Hepatocyte (in vitro differentiated cells): ENCODE results near the gene LIMK2. TPM values are rescaled to one million over a fixed set of nuclear protein-coding genes. Genes with fewer than 3 reads are reported as not detected.

Source experiments
- DNase-seq: peaks from one replicate; pipeline ENCODE4 v3.0.0-alpha.2; 2016; ENCODE audit warnings: low spot score
- H2AFZ ChIP-seq: fragments of 200-600 bp; sonication (generic); 2 replicates; pipeline ENCODE4 v1.6.0; 2016; ENCODE audit warnings: antibody characterized with exemption, mild to moderate bottlenecking
- H3K27ac ChIP-seq: fragments of 200-600 bp; sonication (generic); 2 replicates; pipeline ENCODE4 v1.5.1; 2016; ENCODE audit warnings: mild to moderate bottlenecking
- H3K27me3 ChIP-seq: fragments of 200-600 bp; sonication (generic); 2 replicates; pipeline ENCODE4 v1.6.1; 2016
- H3K36me3 ChIP-seq: fragments of 200-600 bp; sonication (generic); replicated peaks from 2 replicates; pipeline ENCODE4 v1.5.1; 2016; ENCODE audit warnings: low read depth; ENCODE audit not compliant: insufficient read depth
- H3K4me1 ChIP-seq: fragments of 200-600 bp; sonication (generic); 2 replicates; pipeline ENCODE4 v1.5.1; 2016; ENCODE audit warnings: mild to moderate bottlenecking, moderate library complexity; ENCODE audit not compliant: insufficient read depth
- H3K4me2 ChIP-seq: fragments of 200-600 bp; sonication (generic); 2 replicates; pipeline ENCODE4 v1.6.0; 2016
- H3K4me3 ChIP-seq: fragments of 200-600 bp; sonication (generic); 2 replicates; pipeline ENCODE4 v1.5.1; 2016; ENCODE audit warnings: mild to moderate bottlenecking
- H3K79me2 ChIP-seq: fragments of 200-600 bp; sonication (generic); 2 replicates; pipeline ENCODE4 v1.6.0; 2017; ENCODE audit warnings: mild to moderate bottlenecking
- H3K9me2 ChIP-seq: fragments of 200-600 bp; sonication (generic); replicated peaks from 2 replicates; pipeline ENCODE4 v1.6.0; 2017; ENCODE audit warnings: mild to moderate bottlenecking; ENCODE audit not compliant: insufficient read depth
- H3K9me3 ChIP-seq: fragments of 200-600 bp; sonication (generic); 2 replicates; pipeline ENCODE4 v1.5.1; 2016; ENCODE audit warnings: low read depth, mild to moderate bottlenecking
- H4K20me1 ChIP-seq: fragments of 200-600 bp; sonication (generic); 2 replicates; pipeline ENCODE4 v1.6.0; 2016; ENCODE audit warnings: mild to moderate bottlenecking; ENCODE audit not compliant: insufficient read depth, poor library complexity, severe bottlenecking
- EZH2 ChIP-seq: fragments of 200-600 bp; sonication (generic); IDR thresholded peaks from 2 replicates; pipeline ENCODE4 v1.6.1; 2016; ENCODE audit warnings: antibody characterized with exemption, mild to moderate bottlenecking, borderline replicate concordance
- EZH2phosphoT487 ChIP-seq: fragments of 200-600 bp; sonication (generic); IDR thresholded peaks from one replicate; pipeline ENCODE4 v1.6.1; 2018; ENCODE audit warnings: antibody characterized with exemption, mild to moderate bottlenecking, low read depth, moderate library complexity; ENCODE audit not compliant: unreplicated experiment, severe bottlenecking
- WGBS: methylation state at CpG from one replicate; pipeline ENCODE4 v1.1.6; 2016; ENCODE audit warnings: low lambda C conversion rate; ENCODE audit errors: missing lambda C conversion rate; 5-methylcytosine and 5-hydroxymethylcytosine counted together
- polyA plus RNA-seq: library from polyadenylated mRNA; unstranded; fragments of >200 nt; fragmentation: Nextera tagmentation; extraction: Ambion mirVana; gene quantifications from 2 replicates; pipeline ENCODE4 v1.2.1, GENCODE V29; 2016
- total RNA-seq: library from RNA; depleted of rRNA; stranded (reverse); fragments of >200 nt; gene quantifications from 2 replicates; pipeline ENCODE4 v1.2.3, GENCODE V29; 2014
- TF ChIP-seq, protein P1 (sequence below): fragments of 200-600 bp; sonication (generic); IDR thresholded peaks from 2 replicates; pipeline ENCODE4 v1.5.1; 2016; ENCODE audit warnings: antibody characterized with exemption, mild to moderate bottlenecking; ENCODE audit not compliant: poor library complexity

Gene LIMK2
- total and polyA plus RNA-seq, 2 experiments from 2014 or later = 45.9 to 49.9 TPM

DNA sequence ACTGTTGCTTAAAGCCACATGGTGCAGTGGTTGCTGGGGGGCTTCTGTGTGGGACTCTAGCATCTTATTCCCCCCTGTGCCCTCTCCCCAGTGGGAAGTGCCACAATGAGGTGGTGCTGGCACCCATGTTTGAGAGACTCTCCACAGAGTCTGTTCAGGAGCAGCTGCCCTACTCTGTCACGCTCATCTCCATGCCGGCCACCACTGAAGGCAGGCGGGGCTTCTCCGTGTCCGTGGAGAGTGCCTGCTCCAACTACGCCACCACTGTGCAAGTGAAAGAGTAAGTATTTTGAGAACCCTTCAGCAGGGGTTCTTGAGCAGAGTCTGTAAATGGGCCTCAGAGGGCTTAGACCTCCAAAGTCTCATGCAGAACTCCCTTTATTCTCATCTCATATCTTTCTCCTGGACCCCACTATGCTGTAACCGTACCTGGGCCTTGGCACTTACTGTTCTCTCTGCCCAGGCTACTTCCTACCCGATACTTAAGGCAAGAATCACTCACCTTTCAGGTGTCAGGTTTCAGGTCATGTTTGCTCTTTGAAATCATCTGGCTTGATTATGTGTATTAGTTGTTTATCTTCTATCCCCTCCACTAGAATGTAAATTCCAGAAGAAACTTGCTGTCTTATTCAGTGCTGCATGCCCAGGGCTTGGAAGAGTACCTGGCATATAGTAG lies 47.8 kb downstream of the LIMK2 start:
- H2AFZ ChIP-seq = no peak overlapping the region
- no peaks in the 10 kb centered on the region for H3K9me2 ChIP-seq
- no peaks in the 10 kb centered on the region for H3K4me1 ChIP-seq
- WGBS = 86% methylated on average over 8 of the region's 8 CpGs
- H3K79me2 ChIP-seq = peaks cover 33% of the 10 kb centered on the region
- H4K20me1 ChIP-seq = peaks cover 16% of the 10 kb centered on the region
- H3K27me3 ChIP-seq = no peaks in the 10 kb centered on the region
- DNase-seq = no peak
- H3K27ac ChIP-seq = no peak overlapping the region
- H3K4me2 ChIP-seq = no peak overlapping the region
- H3K36me3 ChIP-seq = no peaks in the 10 kb centered on the region
- no peak overlapping the region for H3K4me3 ChIP-seq
- TF ChIP-seq, protein P1, sequence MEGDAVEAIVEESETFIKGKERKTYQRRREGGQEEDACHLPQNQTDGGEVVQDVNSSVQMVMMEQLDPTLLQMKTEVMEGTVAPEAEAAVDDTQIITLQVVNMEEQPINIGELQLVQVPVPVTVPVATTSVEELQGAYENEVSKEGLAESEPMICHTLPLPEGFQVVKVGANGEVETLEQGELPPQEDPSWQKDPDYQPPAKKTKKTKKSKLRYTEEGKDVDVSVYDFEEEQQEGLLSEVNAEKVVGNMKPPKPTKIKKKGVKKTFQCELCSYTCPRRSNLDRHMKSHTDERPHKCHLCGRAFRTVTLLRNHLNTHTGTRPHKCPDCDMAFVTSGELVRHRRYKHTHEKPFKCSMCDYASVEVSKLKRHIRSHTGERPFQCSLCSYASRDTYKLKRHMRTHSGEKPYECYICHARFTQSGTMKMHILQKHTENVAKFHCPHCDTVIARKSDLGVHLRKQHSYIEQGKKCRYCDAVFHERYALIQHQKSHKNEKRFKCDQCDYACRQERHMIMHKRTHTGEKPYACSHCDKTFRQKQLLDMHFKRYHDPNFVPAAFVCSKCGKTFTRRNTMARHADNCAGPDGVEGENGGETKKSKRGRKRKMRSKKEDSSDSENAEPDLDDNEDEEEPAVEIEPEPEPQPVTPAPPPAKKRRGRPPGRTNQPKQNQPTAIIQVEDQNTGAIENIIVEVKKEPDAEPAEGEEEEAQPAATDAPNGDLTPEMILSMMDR = no peak
- no peaks in the 10 kb centered on the region for H3K9me3 ChIP-seq

DNA sequence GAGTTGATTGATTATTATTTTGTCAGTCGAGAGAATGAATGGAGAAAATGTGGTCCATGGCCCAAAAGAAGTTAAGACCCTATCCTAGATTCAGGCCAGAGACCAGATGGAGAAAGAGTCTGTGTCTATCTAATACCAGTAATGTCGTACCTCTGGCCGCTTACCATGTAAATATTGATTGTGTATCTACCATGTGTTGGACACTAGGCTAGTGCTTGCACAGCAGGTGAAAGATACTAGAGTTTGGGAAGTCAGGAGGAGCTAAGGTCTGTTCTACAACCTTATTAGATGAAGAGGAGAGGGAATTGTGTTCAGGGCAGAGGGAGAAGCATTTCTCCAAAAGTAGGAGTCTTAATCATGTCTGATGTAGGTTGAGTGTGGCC lies 48.4 kb downstream of the LIMK2 start:
- H3K36me3 ChIP-seq = no peaks in the 10 kb centered on the region
- H4K20me1 ChIP-seq = peaks cover 16% of the 10 kb centered on the region
- H3K4me1 ChIP-seq = no peaks in the 10 kb centered on the region
- H3K27me3 ChIP-seq = no peaks in the 10 kb centered on the region
- TF ChIP-seq EZH2phosphoT487 (no peak), EZH2 (no peak)
- TF ChIP-seq, protein P1 = no peak
- H3K9me3 ChIP-seq = no peaks in the 10 kb centered on the region
- DNase-seq = no peak
- WGBS = 90% methylated on average over 3 of the region's 3 CpGs
- H3K9me2 ChIP-seq = no peaks in the 10 kb centered on the region
- H3K4me2 ChIP-seq = no peak overlapping the region
- peaks cover 28% of the 10 kb centered on the region for H3K79me2 ChIP-seq
- no peak overlapping the region for H3K27ac ChIP-seq
- H3K4me3 ChIP-seq = no peak overlapping the region
- H2AFZ ChIP-seq = no peak overlapping the region

- H3K27ac ChIP-seq = no peak overlapping the region
- no peak overlapping the region for H3K4me3 ChIP-seq
- H2AFZ ChIP-seq = no peak overlapping the region
- H3K27me3 ChIP-seq = no peaks in the 10 kb centered on the region
- TF ChIP-seq, protein P1 = no peak
- TF ChIP-seq EZH2 (no peak), EZH2phosphoT487 (no peak)
- no peak overlapping the region for H3K4me2 ChIP-seq
- H3K9me3 ChIP-seq = no peaks in the 10 kb centered on the region
- no peaks in the 10 kb centered on the region for H3K36me3 ChIP-seq
- peaks cover 10% of the 10 kb centered on the region for H3K79me2 ChIP-seq
- 93% methylated on average over 13 of the region's 13 CpGs for WGBS
- no peaks in the 10 kb centered on the region for H3K9me2 ChIP-seq
- peaks cover 8% of the 10 kb centered on the region for H4K20me1 ChIP-seq
- no peak for DNase-seq
- no peaks in the 10 kb centered on the region for H3K4me1 ChIP-seq
These were observed 50.4 kb downstream of the LIMK2 start for GRCh38 chr22:31262312-31263133.
